Nephron progenitor cell (in vitro differentiated cells): ENCODE data around the gene FOXI1.

Experiments
- DNase-seq: peaks from one replicate; pipeline ENCODE4 v3.0.0; 2021
- H3K27ac Mint-ChIP-seq: 2 replicates; pipeline ENCODE4 v1.8.0; 2021; ENCODE audit warnings: mild to moderate bottlenecking, moderate library complexity, mixed read lengths
- H3K27me3 Mint-ChIP-seq: 2 replicates; pipeline ENCODE4 v1.8.0; 2021; ENCODE audit warnings: mild to moderate bottlenecking, low read depth, mixed read lengths; ENCODE audit not compliant: poor library complexity
- H3K36me3 Mint-ChIP-seq: 2 replicates; pipeline ENCODE4 v1.8.0; 2021; ENCODE audit warnings: low read depth, mixed read lengths
- H3K4me1 Mint-ChIP-seq: 2 replicates; pipeline ENCODE4 v1.8.0; 2021; ENCODE audit warnings: mixed read lengths
- H3K4me3 Mint-ChIP-seq: 2 replicates; pipeline ENCODE4 v1.8.0; 2021; ENCODE audit warnings: mild to moderate bottlenecking, moderate library complexity, mixed read lengths
- H3K9me3 Mint-ChIP-seq: 2 replicates; pipeline ENCODE4 v1.8.0; 2021; ENCODE audit warnings: mild to moderate bottlenecking, moderate library complexity, mixed read lengths
- TF ChIP-seq, protein P1 (sequence below): fragments of 200-600 bp; sonication (generic); IDR thresholded peaks from 2 replicates; pipeline ENCODE4 v1.5.0; 2021; ENCODE audit warnings: antibody characterized with exemption

Gene FOXI1

DNA sequence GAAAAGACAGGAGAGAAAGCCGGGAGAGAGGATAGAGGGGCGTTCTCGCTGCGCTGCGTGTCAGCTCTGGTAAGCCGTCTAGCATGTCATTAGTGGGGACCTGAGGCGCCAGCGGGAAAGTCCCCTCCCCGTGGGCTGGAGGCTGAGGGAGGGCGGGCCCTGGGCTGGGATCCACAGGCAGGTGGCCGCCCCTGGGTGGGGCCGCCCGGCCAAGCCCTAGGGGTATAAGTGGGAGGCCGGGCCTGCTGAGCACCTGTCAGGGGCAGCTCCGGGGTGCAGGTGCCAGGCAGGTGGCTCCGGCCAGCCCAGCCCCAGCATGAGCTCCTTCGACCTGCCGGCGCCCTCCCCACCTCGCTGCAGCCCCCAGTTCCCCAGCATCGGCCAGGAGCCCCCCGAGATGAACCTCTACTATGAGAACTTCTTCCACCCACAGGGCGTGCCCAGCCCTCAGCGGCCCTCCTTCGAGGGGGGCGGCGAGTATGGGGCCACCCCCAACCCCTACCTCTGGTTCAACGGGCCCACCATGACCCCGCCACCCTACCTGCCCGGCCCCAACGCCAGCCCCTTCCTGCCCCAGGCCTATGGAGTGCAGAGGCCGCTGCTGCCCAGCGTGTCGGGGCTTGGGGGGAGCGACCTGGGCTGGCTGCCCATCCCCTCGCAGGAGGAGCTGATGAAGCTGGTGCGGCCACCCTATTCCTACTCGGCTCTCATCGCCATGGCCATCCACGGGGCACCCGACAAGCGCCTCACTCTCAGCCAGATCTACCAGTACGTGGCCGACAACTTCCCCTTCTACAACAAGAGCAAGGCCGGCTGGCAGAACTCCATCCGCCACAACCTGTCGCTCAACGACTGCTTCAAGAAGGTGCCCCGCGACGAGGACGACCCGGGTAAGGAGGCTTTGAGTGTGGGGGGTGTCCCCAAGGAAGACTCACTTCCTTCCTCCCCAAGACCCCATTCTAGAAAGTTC, at the start of gene FOXI1:
TSS of gene FOXI1 (plus strand) at position 256 of the 970 bp plus-strand sequence. CDS start at position 317, 61 bp downstream.
- Mint-ChIP-seq H3K36me3 (no peaks in the 10 kb centered on the region), H3K4me1 (peaks cover 13% of the 10 kb centered on the region), H3K4me3 (no peak within 1 kb of the TSS), H3K27me3 (peaks cover 17% of the 10 kb centered on the region), H3K9me3 (no peaks in the 10 kb centered on the region), H3K27ac (no peak within 1 kb of the TSS)
- TF ChIP-seq, protein P1, sequence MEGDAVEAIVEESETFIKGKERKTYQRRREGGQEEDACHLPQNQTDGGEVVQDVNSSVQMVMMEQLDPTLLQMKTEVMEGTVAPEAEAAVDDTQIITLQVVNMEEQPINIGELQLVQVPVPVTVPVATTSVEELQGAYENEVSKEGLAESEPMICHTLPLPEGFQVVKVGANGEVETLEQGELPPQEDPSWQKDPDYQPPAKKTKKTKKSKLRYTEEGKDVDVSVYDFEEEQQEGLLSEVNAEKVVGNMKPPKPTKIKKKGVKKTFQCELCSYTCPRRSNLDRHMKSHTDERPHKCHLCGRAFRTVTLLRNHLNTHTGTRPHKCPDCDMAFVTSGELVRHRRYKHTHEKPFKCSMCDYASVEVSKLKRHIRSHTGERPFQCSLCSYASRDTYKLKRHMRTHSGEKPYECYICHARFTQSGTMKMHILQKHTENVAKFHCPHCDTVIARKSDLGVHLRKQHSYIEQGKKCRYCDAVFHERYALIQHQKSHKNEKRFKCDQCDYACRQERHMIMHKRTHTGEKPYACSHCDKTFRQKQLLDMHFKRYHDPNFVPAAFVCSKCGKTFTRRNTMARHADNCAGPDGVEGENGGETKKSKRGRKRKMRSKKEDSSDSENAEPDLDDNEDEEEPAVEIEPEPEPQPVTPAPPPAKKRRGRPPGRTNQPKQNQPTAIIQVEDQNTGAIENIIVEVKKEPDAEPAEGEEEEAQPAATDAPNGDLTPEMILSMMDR, result no peak
- DNase-seq, result no peak

DNA sequence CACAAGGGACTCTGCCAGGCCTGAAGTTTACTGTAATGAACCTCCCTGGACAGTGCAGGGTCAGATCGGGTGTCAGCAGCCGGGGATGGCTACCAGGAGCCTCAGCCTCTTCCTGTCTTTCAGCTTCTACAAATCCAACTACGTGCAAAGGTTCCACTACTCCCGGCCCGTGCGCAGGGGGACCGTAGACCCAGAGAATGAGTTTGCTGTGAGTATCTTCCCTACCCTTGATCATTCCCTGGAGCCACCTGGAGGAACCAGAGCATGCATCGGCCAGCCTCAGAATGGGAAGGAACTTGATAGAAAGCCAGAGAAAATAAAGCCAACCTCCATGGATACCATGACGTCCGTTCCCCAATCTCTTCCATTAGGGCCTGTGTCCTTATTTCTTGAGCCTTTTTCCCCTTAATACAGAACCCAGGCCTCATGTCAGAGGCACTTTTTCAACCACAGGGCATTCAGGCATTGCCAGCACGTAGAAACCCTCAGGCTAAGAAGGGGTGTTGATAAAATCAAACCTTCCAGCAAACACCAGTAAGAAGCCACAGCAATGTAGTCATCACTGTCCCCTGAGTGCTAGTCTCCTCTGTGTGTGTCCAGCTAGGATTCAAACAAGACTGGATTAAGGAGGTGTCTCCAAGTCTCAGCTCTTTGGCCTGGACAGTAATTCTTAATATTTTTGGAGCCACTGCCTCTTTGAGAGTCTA, 49.0 kb upstream of the FOXI1 start:
- H3K4me1 Mint-ChIP-seq, result peaks cover 14% of the 10 kb centered on the region
- TF ChIP-seq, protein P1, result no peak
- no peak overlapping the region for H3K27ac Mint-ChIP-seq
- H3K9me3 Mint-ChIP-seq, result no peaks in the 10 kb centered on the region
- H3K36me3 Mint-ChIP-seq, result no peaks in the 10 kb centered on the region
- H3K27me3 Mint-ChIP-seq, result peaks cover 17% of the 10 kb centered on the region
- no peak overlapping the region for H3K4me3 Mint-ChIP-seq
- DNase-seq, result no peak

DNA sequence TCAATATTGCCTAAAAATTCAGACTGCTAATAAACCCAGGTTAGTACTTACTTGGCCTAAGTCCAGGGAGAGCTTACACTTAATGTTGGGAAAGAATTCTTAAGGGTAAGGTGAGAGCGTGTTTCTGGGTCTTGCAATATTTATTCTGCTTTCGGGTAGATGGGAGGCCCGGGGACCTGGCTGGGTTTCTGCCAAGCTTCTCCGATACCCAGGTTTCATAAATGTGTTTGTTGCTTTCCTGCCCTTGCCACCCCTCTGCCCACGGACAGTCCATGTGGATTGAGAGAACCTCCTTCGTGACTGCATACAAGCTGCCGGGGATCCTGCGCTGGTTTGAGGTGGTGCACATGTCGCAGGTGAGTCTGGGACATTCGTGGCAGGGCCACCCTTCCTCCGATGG, 48.4 kb upstream of the FOXI1 start:
- H3K27me3 Mint-ChIP-seq, result peaks cover 15% of the 10 kb centered on the region
- H3K36me3 Mint-ChIP-seq, result no peaks in the 10 kb centered on the region
- H3K4me1 Mint-ChIP-seq, result peaks cover 14% of the 10 kb centered on the region
- DNase-seq, result no peak
- H3K9me3 Mint-ChIP-seq, result no peaks in the 10 kb centered on the region
- H3K4me3 Mint-ChIP-seq, result no peak overlapping the region
- TF ChIP-seq, protein P1, result no peak
- H3K27ac Mint-ChIP-seq, result no peak overlapping the region

DNA sequence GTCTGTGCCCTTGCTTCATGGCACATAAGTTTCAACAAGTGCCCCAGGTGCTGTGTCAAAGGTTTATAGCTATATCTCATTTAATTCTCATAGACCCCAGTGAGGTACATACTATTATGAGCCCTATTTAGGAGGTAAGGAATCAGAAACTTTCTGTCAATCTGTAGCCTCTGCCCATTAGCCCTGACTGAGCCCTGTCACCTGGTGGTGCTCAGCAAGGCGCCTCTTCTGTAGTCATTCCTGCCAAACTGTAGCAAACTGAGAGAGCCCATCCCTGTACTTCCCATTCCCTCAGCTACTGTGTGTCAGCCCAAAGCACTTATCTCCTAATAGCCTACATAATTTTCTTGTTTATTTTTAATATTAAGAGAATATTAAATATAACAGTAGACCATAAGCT, 46.5 kb upstream of the FOXI1 start:
- Mint-ChIP-seq H3K9me3 (no peaks in the 10 kb centered on the region), H3K27me3 (peaks cover 9% of the 10 kb centered on the region), H3K4me1 (peaks cover 14% of the 10 kb centered on the region), H3K36me3 (no peaks in the 10 kb centered on the region), H3K4me3 (no peak overlapping the region), H3K27ac (no peak overlapping the region)
- no peak for DNase-seq
- TF ChIP-seq, protein P1, result no peak

DNA sequence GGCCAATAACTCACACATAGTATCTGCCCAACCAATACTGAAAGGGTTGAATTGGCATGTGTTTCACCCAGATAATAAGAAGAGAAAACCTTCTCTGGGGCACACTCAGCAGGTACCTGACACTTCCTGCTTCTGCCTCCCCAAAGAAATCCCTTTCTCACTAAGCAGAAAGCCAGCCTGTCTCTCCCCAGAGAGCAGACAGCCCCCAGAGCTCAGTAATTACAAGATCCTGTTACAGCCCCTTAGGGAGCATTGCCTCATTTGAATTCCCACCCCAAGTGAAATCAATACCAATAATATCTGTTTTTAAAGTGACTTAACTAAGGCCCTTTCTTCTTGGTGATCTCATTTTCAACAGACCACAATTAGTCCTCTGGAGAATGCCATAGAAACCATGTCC, 38.5 kb upstream of the FOXI1 start:
- DNase-seq, result no peak
- H3K27me3 Mint-ChIP-seq, result peaks cover 20% of the 10 kb centered on the region
- H3K4me3 Mint-ChIP-seq, result no peak overlapping the region
- H3K9me3 Mint-ChIP-seq, result no peaks in the 10 kb centered on the region
- H3K4me1 Mint-ChIP-seq, result peaks cover 11% of the 10 kb centered on the region
- TF ChIP-seq, protein P1, result no peak
- H3K27ac Mint-ChIP-seq, result no peak overlapping the region
- no peaks in the 10 kb centered on the region for H3K36me3 Mint-ChIP-seq
